Superior temporal gyrus (tissue), 1 donor: ENCODE measurements around the gene IGFBP2.

Experiments used
- DNase-seq: peaks from one replicate; pipeline ENCODE4 v3.0.0-alpha.2; 2016; ENCODE audit errors: extremely low spot score

The IGFBP2 gene

GRCh38 chr2:216661639-216662375 lies 28.6 kb downstream of the IGFBP2 start:
- no peak for DNase-seq

DNA sequence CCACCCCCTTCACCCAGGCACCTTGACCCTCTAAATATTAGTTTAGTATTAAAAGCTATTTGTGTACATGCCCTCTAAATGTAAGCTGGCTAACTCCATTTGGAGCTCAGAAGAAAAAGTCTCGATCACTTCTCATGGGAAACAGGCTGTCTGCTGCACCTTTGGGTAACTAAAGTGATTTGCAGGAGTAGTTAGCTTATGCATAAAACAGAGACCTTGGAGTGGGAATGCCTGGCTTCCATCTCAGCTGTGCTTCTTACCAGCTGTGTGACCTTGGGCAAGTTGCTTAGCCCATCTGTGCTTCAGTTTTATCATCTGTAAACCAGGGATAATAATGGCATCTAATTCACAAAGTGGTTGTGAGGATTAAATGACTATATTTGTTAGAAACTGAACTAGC lies 29.9 kb downstream of the IGFBP2 start:
- no peak for DNase-seq

DNA sequence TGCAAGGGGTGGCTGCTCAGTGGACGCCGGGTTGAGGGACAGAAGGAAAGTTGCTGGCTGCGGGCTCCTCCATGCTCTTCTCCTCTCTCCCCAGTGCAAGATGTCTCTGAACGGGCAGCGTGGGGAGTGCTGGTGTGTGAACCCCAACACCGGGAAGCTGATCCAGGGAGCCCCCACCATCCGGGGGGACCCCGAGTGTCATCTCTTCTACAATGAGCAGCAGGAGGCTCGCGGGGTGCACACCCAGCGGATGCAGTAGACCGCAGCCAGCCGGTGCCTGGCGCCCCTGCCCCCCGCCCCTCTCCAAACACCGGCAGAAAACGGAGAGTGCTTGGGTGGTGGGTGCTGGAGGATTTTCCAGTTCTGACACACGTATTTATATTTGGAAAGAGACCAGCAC lies 30.6 kb downstream of the IGFBP2 start:
- no peak for DNase-seq

DNA sequence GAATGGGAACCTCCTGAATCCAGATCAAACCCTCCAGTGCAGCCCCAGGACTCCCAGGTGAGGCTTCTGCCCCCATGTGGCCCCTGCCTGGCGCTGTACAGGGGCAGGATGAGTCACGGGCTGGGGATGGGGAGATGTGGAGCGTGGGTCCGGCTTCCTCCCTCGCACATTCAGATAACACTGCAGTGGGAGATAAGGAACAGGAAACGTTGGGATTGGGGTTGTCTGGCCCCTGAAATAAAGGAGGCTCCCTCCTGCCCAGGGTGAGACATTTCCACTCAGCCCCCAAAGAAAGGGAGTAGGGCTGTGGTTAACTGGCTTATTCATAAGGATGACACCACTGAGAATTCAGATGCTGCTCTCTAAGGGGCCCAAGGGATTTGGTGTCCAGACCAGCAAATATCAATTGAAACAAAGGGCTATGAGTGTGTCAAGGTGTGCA lies 31.4 kb downstream of the IGFBP2 start:
- no peak for DNase-seq

DNA sequence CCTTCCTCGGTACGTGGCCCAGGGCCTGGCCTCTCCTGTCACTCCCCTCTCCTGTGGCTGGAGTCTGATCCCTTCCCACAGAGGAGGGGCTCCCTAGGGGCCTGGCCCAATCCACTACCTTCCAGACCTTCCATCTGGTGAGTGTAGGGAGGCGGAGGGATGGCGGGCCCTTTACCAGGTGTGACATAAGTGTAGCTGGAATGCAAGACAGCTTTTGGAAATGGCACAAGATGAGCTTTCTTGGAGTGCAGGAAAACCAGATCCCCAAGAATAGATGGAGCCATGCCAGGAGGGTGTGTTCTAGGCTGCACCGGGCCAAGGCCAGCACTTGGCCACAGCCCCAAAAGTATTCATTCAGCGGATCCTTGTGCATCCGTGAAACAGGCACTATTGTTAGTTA lies 32.0 kb downstream of the IGFBP2 start:
- no peak for DNase-seq

- DNase-seq, result no peak
Measured at GRCh38 chr2:216665717-216666116, 32.5 kb downstream of the IGFBP2 start.

DNA sequence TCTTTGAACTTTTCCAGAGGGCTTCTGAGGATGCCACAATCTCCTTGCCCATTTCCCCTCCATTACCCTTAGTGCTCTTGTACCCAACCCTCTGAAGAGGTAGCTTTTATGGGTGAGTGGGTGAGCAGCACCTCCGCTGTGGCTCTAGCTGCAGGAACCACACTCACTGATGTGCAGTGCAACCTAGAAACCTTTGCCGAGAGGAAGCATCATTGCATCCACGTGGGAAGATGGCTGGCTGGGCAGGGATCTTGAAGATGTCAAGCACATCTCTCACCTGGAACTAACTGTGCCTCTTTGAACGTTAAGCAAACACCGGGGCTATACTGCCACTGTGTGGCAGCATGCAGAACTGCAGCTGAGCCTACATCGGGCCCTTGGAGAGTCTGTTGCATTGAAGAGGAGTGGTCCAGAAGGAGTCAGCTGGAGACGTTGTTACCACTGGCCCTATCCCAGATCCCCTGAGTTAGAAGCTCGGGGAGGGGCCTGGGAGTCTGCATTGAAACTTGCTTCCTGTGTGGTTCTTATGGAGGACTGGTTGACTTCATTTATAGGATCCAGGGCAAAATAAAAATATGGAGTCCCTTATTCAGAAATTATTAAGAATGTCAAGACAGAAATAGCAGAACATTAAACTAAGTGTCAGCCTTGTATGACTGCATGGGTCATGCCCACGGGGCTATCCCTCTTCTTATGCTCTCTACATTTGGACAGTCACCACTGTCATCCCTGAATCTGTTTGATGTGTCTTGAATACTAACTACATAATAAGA lies 33.4 kb downstream of the IGFBP2 start:
- DNase-seq, result peak; percentile 94

DNA sequence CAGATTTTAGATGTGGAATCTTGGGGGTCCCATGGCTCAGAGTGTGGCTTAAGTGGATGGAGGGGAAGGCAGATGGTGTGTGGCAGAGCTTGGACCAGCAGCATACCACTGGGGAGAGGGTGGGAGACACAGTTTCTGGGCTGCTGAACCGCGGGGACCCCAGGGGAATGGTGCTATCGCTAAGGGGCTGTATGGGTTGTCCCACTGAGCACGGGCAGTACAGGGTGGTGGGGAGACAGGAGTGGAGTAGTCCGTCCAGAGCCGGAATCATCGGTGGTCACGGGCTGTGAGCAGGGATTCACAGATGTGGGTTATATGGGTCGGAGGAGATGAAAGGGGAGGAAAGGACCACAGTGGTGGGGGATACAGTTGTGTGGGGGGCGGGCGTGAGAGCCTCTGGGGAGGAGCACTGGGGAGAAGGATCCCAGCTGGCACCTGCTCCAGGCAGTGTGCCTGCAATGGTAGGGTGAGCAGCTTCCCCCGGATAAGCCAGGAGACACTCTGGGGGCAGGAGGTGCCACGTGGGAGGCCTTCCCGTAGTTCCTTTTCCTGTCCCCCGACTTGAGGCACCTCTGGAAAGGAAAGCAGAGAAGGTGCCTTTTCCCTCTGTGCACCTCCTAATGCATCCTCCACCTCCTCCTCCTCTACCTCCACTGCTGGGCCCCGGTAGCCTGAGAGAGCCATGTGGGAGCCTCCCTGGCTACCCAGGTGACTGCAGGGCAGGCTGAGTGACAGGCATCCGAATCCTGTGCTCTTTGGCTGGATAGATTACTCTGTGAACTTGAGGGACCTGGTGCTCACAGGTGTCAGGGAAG lies 37.3 kb downstream of the IGFBP2 start:
- no peak for DNase-seq

GRCh38 chr2:216671081-216671411 lies 37.8 kb downstream of the IGFBP2 start:
- DNase-seq, result no peak

DNA sequence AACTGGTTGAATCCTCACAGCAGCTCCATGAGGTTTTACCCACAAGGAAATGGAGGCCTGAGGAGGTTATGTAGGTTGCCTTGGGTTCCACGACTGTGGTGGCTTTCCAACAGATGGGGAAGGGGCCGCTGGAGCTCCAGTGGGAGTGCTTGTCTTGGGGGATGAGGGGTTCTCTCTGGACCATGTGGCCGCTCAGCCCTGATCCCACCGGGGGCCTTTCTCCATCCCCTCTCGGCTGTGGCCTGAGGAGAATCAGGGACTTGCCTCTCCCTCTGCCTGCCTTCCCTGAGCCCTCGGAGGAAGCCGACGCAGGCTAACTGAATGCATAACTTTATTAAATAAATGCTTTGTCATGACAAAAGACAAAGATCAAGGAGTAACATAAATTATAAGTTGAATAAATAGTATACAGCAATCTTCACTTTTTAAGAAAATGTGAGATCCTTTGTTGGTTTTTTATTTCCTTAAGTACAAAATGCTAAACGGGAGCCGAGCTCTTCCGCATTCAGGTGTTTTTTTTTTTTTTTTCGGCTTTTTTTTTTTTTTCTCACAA lies 38.6 kb downstream of the IGFBP2 start:
- DNase-seq, result no peak

GRCh38 chr2:216672466-216672865 lies 39.2 kb downstream of the IGFBP2 start:
- no peak for DNase-seq

- no peak for DNase-seq
Measured at GRCh38 chr2:216673021-216673420, 39.8 kb downstream of the IGFBP2 start.

DNA sequence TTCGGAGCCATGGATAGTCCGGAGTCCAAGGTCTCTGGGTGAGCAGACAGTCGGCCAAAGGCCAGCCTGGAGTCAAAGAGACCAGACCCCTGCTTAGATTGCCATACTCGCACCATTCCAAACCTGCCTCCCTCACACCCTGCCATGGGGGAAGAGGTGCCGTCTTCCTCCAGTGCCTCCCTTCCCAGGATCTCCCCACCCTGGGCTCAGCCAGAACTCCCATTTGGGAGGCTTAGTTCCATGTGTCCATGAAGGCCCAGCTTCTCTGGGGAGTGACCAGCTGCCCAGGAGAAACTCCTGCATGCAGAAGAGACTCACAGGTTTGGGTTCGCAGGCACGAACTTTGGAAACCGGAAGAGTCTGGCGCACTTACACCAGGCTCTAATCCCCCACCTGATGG lies 40.4 kb downstream of the IGFBP2 start:
- no peak for DNase-seq

DNA sequence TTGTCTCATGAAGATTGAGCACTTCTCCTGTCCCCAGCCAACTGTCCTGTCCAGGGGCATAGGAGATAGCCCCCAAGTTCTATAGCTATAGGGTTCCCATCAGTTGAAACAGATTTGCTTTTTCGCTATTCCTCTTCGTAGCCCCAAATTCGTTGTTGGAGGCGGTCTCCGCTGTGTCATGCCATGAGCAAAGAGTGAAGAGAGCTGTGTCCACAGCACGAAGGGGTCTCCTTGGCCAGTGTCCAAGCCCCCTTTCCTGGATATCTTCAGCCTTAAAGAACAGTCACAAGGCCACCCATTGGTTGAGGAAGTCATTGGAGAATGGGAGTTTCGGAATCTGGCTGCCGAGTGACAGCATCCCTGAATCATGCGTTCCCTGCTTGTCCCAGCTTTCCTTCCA lies 41.2 kb downstream of the IGFBP2 start:
- DNase-seq, result no peak

GRCh38 chr2:216676630-216677029 lies 43.4 kb downstream of the IGFBP2 start:
- no peak for DNase-seq

GRCh38 chr2:216677439-216678097 lies 44.3 kb downstream of the IGFBP2 start:
- no peak for DNase-seq

GRCh38 chr2:216678098-216678465 lies 44.9 kb downstream of the IGFBP2 start:
- DNase-seq, result no peak

DNA sequence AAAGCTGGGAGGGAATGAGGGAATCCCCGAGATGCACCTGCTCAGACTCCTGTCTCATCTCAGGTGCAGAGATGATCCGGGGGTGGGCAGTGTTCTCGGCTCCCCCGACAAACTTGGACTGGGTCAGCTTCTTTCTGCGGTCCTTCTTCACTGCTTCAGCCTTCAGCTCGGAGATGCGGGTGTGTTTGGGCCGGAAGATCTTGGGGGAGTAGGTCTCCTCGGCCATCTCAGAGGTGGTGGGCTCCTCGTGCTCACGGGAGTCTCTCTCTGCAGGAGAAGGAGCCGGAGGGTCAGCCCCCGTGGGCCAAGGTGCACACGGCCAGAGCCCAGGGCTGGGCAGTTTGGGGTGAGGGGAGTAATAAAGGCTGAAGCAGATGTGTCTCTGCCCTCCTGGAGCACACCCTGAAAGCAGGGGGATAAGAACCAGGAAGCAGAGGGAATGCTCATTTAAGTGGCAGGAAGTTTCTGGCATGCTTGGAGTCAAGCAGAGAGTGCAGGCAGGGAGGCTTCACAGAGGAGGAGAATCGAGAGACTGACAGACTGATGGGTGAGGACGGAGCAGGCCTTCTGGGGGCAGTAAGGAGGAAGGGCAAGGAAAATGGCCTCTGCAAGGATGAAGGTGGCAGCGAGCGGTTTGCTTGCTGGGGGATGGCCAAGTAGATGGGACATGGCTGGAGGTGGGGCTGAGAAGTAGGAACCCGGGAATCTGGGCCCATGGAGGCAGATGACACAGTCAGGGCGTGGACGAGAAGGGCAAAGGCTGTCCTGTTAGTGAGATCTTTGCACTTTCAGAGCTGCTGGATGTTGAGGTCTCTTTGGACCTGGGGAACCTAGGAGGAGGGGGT lies 45.8 kb downstream of the IGFBP2 start:
- DNase-seq, result no peak

DNA sequence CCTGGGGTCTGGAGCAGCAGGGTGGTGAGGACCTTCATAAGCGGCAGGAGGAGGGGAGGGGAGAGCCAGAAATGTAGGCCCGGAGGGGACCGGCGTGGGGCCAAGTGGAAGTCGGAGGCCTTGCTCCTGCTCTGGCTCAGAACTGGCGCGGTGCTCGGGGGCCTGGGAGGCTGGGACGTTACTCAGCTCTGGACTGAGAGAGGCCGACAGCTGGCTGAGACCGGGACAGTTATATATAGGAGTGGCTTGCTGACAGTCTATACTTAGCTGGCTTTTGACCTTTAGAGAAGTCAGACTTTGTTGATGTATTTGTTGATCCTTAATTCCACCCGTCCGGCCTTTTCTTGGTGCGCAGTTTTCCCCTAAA lies 46.4 kb downstream of the IGFBP2 start:
- no peak for DNase-seq

GRCh38 chr2:216680951-216681629 lies 47.9 kb downstream of the IGFBP2 start:
- DNase-seq, result no peak
